Sigmoid colon (tissue), 7 donors: ENCODE results near the gene XCL1. TPM values are rescaled to one million over a fixed set of nuclear protein-coding genes. Genes with fewer than 3 reads are reported as not detected.

Source experiments
- DNase-seq: peaks from one replicate; pipeline ENCODE4 v3.0.0-alpha.2; 2019
- H3K27ac ChIP-seq, 4 donors: fragments of 200-600 bp; sonication (generic); one replicate each; pipeline ENCODE4 v1.5.1; 2016 to 2019; ENCODE audit warnings: mild to moderate bottlenecking in 1 of 4
- H3K27me3 ChIP-seq, 3 donors: fragments of 200-600 bp; sonication (generic); one replicate each; pipeline ENCODE4 v1.5.1; 2019; ENCODE audit warnings: mild to moderate bottlenecking in 1 of 3
- H3K36me3 ChIP-seq, 4 donors: fragments of 200-600 bp; sonication (generic); one replicate each; pipeline ENCODE4 v1.5.1; 2016 to 2019
- H3K4me1 ChIP-seq, 4 donors: fragments of 200-600 bp; sonication (generic); one replicate each; pipeline ENCODE4 v1.5.1; 2017 to 2019
- H3K4me3 ChIP-seq, 4 donors: fragments of 200-600 bp; sonication (generic); one replicate each; pipeline ENCODE4 v1.5.1; 2017 to 2019; ENCODE audit warnings: mild to moderate bottlenecking in 2 of 4, moderate library complexity in 1 of 4
- H3K9me3 ChIP-seq, 4 donors: fragments of 200-600 bp in 3 of 4; sonication (generic) in 3 of 4; one replicate each; pipeline versions ENCODE4 v1.5.1 to v1.6.1; 2013 to 2019
- EP300 ChIP-seq, 4 donors: sonication (generic); formaldehyde crosslinking; IDR thresholded peaks; one replicate each; pipeline ENCODE4 v1.6.1; 2017; ENCODE audit warnings: antibody characterized with exemption in 4 of 4
- POLR2A ChIP-seq, 2 donors: fragments of 450-650 bp; IDR thresholded peaks; one replicate each; pipeline ENCODE4 v1.6.1; 2016; ENCODE audit warnings: antibody characterized with exemption in 2 of 2, mild to moderate bottlenecking in 2 of 2, moderate library complexity in 2 of 2
- POLR2AphosphoS5 ChIP-seq, 4 donors: sonication (generic); formaldehyde crosslinking; IDR thresholded peaks; one replicate each; pipeline ENCODE4 v1.6.1; 2017; ENCODE audit warnings: antibody characterized with exemption in 4 of 4
- WGBS, 2 donors: extraction: QIAGEN DNeasy Blood & Tissue Kit; methylation state at CpG; one replicate each; pipeline ENCODE4 v1.1.7; 2013; 5-methylcytosine and 5-hydroxymethylcytosine counted together
- intact Hi-C: fragments of 100-400 bp; cut with DNase I; formaldehyde crosslinking; loops from one replicate; pipeline ENCODE4 v1.15.1; 2023
- polyA plus RNA-seq, 3 donors: library from polyadenylated mRNA; stranded (reverse); fragments of 200-250 nt; gene quantifications; one replicate each; pipeline ENCODE4 v1.2.3, GENCODE V29; 2013
- total RNA-seq, 4 donors: library from RNA; depleted of rRNA; stranded (reverse); fragments of >200 nt; gene quantifications; one replicate each; pipeline ENCODE4 v1.1.0, GENCODE V29; 2016
- TF ChIP-seq, protein P1 (sequence below), 4 experiments: fragments of 450-650 bp in 3 of 4; fragments of 200-600 bp in 1 of 4; IDR thresholded peaks; one replicate each; pipeline ENCODE4 v1.5.1; 2016 to 2019; ENCODE audit warnings: antibody characterized with exemption in 4 of 4, mild to moderate bottlenecking in 3 of 4, moderate library complexity in 2 of 4
- donor health status: healthy with polysubstance abuse.
- donor health status: Bipolar disorder and iron deficiency.
- donor health status: healthy.

The XCL1 gene
- total and polyA plus RNA-seq, 7 donors = 0.33 to 0.83 (median 0.50) TPM; not detected in 4

GRCh38 chr1:168554603-168555483 is 21.6 kb upstream of the XCL1 start:
- WGBS, 2 donors = 77 to 85% methylated on average over 5 of the region's 5 CpGs
- no peak for DNase-seq
- H3K4me3 ChIP-seq = no peak overlapping the region
- no peaks in the 10 kb centered on the region for H3K36me3 ChIP-seq
- no peaks in the 10 kb centered on the region for H3K9me3 ChIP-seq
- intact Hi-C loops = no loop called here
- H3K4me1 ChIP-seq = no peaks in the 10 kb centered on the region
- no peaks in the 10 kb centered on the region for H3K27me3 ChIP-seq
- TF ChIP-seq, protein P1, sequence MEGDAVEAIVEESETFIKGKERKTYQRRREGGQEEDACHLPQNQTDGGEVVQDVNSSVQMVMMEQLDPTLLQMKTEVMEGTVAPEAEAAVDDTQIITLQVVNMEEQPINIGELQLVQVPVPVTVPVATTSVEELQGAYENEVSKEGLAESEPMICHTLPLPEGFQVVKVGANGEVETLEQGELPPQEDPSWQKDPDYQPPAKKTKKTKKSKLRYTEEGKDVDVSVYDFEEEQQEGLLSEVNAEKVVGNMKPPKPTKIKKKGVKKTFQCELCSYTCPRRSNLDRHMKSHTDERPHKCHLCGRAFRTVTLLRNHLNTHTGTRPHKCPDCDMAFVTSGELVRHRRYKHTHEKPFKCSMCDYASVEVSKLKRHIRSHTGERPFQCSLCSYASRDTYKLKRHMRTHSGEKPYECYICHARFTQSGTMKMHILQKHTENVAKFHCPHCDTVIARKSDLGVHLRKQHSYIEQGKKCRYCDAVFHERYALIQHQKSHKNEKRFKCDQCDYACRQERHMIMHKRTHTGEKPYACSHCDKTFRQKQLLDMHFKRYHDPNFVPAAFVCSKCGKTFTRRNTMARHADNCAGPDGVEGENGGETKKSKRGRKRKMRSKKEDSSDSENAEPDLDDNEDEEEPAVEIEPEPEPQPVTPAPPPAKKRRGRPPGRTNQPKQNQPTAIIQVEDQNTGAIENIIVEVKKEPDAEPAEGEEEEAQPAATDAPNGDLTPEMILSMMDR (IDR thresholded peaks at IDR 0.05) = no peak
- no peak for TF ChIP-seq POLR2AphosphoS5 (IDR thresholded peaks at IDR 0.05)
- no peak for TF ChIP-seq EP300 (IDR thresholded peaks at IDR 0.05)
- TF ChIP-seq POLR2A (IDR thresholded peaks at IDR 0.05) = no peak
- no peak overlapping the region for H3K27ac ChIP-seq

GRCh38 chr1:168555508-168556046 is 20.8 kb upstream of the XCL1 start:
- no peaks in the 10 kb centered on the region for H3K36me3 ChIP-seq
- intact Hi-C loops = no loop called here
- no peak for TF ChIP-seq EP300 (IDR thresholded peaks at IDR 0.05)
- no peak for TF ChIP-seq POLR2A (IDR thresholded peaks at IDR 0.05)
- TF ChIP-seq, protein P1 (IDR thresholded peaks at IDR 0.05) = no peak
- TF ChIP-seq POLR2AphosphoS5 (IDR thresholded peaks at IDR 0.05) = no peak
- H3K27me3 ChIP-seq = no peaks in the 10 kb centered on the region
- H3K4me1 ChIP-seq = no peaks in the 10 kb centered on the region
- 83 to 91% methylated on average over 3 of the region's 3 CpGs for WGBS, 2 donors
- no peak overlapping the region for H3K4me3 ChIP-seq
- DNase-seq = no peak
- no peak overlapping the region for H3K27ac ChIP-seq
- H3K9me3 ChIP-seq = no peaks in the 10 kb centered on the region

DNA sequence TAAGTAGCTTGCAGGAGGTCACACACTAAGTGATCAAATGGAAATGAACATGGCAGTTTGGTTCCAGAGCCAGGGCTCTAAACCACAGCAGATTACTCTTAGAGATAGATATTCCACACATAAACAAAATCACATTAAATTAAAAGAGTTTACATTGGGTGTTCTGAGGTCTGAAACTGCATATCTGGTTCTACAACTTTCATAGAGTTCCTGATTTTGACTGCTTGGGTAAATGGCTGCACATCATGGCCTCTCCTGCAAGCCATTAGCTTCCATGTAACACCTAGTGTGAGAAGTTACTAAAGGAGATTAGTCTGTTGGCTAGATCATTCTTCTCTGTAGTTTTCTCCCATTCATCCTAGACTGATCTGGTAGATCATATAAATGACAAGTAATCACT is 19.8 kb upstream of the XCL1 start:
- no peak overlapping the region for H3K27ac ChIP-seq
- TF ChIP-seq, protein P1 (IDR thresholded peaks at IDR 0.05) = no peak
- TF ChIP-seq POLR2A (IDR thresholded peaks at IDR 0.05) (no peak), EP300 (IDR thresholded peaks at IDR 0.05) (no peak), POLR2AphosphoS5 (IDR thresholded peaks at IDR 0.05) (no peak)
- H3K4me3 ChIP-seq = no peak overlapping the region
- no peaks in the 10 kb centered on the region for H3K27me3 ChIP-seq
- no peaks in the 10 kb centered on the region for H3K9me3 ChIP-seq
- no peaks in the 10 kb centered on the region for H3K4me1 ChIP-seq
- no peaks in the 10 kb centered on the region for H3K36me3 ChIP-seq
- intact Hi-C loops = no loop called here
- DNase-seq = no peak

DNA sequence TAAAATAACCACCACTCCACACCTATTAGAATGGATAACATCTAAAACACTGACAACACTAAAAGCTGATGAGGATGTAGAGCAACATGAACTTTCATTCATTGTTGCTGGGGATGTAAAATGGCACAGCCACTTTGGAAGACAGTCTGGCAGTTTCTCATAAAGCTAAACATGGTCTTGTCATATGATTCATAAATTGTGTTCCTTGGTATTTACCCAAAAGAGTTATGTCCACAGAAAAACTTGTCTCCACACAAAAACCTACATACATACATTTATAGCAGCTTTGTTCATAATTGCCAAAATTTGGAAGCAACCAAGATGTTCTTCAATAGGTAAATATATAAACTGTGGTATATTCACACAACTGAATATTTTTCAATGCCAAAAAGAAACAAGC is 16.0 kb upstream of the XCL1 start:
- intact Hi-C loops = no loop called here
- Histone ChIP-seq H3K27ac (no peak overlapping the region), H3K9me3 (no peaks in the 10 kb centered on the region), H3K36me3 (no peaks in the 10 kb centered on the region), H3K27me3 (no peaks in the 10 kb centered on the region), H3K4me1 (no peaks in the 10 kb centered on the region), H3K4me3 (no peak overlapping the region)
- TF ChIP-seq POLR2AphosphoS5 (IDR thresholded peaks at IDR 0.05) (no peak), EP300 (IDR thresholded peaks at IDR 0.05) (no peak), POLR2A (IDR thresholded peaks at IDR 0.05) (no peak)
- TF ChIP-seq, protein P1 (IDR thresholded peaks at IDR 0.05) = no peak
- DNase-seq = no peak
